Measurements from ENCODE around the gene IFNGR1.
A peak's percentile ranks its signal among the peaks of the same experiment; 100 is the strongest.

The IFNGR1 gene

GRCh38 chr6:137175868-137176245, 43.3 kb downstream of the IFNGR1 start:
- DNase-seq (ENCODE audit: low spot score): no peak

GRCh38 chr6:137175157-137175867, 43.9 kb downstream of the IFNGR1 start:
- no peak for DNase-seq (ENCODE audit: low spot score)

DNA sequence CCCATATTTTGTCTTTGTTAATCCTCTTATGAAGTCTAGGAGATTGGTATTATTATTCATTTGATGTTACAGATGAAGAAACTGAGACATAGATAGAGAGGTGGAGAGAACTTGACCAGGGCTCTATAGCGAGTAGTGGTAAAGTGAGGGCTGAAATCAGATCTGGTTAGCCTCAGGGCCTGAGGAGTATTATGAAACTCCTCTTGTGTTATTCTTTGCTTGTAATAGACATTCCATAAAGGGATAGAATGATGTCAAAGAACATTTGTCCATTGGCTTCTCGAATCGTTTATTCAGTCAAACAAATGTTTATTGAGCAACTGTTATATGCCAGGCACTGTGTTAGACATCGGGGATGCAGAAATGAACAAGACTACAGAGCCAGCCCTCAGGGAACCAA, 45.7 kb downstream of the IFNGR1 start, which contains the start of gene IL22RA2:
TSS of gene IL22RA2 (minus strand) at position 144 of the 400 bp plus-strand sequence. CDS start 11,895 bp downstream, outside the sequence.
- DNase-seq (ENCODE audit: low spot score): no peak

GRCh38 chr6:137172734-137173431, 46.3 kb downstream of the IFNGR1 start:
- DNase-seq (ENCODE audit: low spot score): no peak

DNA sequence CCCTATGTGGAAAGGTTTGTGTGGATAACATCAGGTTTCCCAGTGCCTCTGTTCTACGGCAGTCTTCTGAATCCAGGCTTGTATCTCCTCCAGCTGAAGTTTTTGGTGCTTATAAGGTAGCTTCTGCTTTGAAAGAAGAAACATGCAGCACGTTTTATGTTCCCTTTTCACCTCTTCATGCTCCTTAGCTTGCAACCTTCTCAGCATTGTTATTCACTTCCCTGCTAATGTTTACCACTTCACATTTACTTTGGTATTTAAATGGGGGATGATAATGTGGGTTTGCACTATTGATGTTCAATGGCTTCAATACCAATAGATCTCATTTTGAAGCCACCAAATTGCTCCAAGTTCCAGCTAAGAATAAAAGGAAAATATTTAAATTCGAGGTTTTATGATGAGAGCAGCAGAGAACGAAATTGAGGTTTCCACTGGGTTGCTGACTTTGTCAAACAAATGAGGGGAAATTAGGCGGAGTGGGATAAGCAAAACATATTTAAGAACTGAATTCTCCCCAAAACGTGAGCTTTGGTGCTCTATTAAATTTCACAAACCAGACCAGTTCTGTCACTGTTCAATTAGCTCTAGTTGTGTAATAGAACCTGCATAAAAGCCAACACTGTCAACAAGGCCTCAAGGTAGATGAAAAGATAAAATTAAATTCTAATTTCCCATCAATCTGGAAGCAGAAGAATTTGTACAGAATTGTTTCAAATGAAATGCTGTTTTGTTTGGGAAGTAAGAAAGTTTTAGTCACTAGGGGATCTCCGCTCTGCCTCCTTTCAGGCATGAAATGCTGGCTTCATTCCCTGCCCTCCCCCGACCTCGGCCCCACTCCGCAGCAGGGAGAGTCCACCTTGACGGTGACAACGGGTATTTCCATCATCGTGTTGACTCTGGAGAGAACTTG, 47.1 kb downstream of the IFNGR1 start:
- DNase-seq (ENCODE audit: low spot score): no peak

DNA sequence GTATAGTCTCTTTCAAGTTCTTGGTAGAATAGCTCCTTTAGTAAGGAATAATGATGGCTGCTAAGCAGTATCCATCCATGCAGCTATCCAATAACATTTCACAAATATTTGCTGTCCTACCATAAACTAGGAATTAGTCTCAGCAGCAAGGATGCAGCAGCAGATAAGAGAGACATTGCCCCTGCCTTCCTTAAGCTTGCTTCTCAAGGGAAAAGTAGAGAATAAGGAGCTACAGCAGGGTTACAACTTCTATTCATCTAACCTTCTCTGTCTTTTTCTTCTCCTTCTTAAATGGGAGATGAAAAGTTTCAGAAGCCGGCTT, 48.2 kb downstream of the IFNGR1 start:
- DNase-seq (ENCODE audit: low spot score): no peak

GRCh38 chr6:137170266-137171052, 48.7 kb downstream of the IFNGR1 start:
- no peak for DNase-seq (ENCODE audit: low spot score)

DNA sequence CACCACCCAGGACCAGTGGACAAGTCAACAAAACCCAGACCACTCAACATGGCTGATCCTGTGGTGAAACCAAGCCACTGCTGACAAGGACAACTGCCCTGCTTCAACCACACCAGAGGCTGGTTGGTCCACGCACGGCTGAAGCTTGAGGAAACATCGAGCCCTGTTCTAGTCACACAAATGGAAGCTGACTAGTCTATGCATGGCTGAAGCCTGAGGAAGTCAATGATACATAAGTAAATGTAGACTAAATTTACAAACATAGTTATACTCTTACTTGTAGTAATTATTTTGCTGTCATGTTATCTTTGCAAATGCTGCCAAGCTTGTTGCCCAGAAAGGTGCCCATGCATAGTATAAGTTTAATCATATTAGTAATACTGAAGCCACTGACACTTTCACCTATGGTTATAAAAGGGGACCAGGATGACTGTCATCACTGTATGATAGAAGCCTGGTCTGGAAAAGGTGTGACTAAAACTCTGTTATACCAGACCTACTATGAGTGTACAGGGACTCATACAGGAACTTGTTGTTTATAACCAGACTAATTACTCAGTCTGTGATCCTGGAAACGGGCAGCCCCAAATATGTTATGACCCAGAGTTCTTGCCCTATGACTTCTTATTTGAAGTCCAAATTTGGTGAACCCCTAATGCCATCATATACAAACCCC, 51.3 kb downstream of the IFNGR1 start:
- DNase-seq (ENCODE audit: low spot score): no peak

GRCh38 chr6:137166247-137167098, 52.7 kb downstream of the IFNGR1 start:
- DNase-seq (ENCODE audit: low spot score): no peak

GRCh38 chr6:137165375-137166246, 53.6 kb downstream of the IFNGR1 start:
- DNase-seq (ENCODE audit: low spot score): peak; percentile 22

GRCh38 chr6:137163732-137164318, 55.4 kb downstream of the IFNGR1 start:
- DNase-seq (ENCODE audit: low spot score): no peak

DNA sequence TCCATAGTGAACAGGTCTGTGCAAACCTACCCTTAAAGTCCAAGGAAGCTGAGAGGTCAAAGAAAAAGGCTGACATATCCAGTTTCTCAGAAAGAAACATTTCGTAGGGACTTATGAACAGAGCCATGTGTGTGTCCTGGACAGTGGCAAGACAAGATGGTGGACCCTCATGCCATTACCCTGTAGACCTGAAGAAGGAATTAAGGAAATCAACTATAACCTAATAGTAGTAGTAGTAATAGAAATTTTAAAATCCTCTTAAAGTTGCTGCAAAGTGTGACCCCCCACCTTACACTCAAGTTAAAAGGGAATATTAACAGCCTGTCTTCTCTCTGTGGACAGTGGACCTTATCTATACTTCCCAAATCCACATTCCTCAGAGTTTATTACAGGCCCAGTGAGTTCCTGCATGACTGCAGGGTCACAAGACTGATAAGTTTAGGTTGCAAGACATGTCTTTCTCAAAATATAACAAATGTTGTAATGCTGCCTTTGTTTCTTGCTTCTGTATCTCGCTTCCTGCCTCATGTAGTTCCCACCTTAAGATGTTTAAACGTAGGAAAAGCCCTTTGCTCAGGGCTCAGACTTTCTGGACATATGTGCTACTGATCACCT, 56.4 kb downstream of the IFNGR1 start:
- no peak for DNase-seq (ENCODE audit: low spot score)

GRCh38 chr6:137161949-137162348, 57.2 kb downstream of the IFNGR1 start:
- DNase-seq (ENCODE audit: low spot score): no peak

DNA sequence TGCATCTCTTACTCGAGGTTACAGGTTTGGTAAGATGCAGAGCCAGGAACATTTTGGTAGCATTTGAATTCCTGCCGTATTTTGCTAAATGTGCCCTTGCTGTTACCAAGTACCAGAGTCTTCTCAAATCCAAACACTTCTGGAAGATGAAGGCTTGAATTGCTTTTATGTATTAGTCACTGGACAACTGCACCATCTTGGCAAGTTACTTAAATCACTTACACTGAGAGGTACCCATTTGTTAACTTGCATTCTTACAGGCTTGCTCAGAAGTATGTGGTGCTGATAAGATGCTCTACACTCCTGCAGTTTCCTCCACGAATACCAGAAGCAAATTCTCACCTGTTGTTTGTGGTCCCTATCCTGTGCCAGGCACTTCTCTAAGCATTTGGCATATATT, 58.4 kb downstream of the IFNGR1 start:
- DNase-seq (ENCODE audit: low spot score): no peak

DNA sequence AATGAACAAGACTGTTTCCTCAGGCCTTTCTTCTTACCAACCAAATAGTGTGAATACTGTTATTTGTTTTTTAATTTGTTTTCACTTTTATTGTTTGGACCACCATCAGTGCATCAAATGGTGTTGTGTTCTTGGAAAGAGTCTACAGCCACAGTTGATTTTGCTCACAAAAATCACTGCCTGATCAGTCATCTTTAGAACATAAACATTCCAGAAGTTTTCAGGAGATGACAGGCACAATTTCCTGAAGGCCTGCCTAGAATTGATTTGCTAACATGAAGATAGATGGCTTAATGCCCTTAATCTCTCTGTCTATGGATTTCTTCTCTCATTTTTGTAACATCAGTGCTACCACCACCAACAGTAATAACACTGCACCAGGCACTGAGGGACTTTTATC, 59.3 kb downstream of the IFNGR1 start:
- no peak for DNase-seq (ENCODE audit: low spot score)

- no peak for DNase-seq (ENCODE audit: low spot score)
These were observed 61.6 kb downstream of the IFNGR1 start for GRCh38 chr6:137157601-137158000.

DNA sequence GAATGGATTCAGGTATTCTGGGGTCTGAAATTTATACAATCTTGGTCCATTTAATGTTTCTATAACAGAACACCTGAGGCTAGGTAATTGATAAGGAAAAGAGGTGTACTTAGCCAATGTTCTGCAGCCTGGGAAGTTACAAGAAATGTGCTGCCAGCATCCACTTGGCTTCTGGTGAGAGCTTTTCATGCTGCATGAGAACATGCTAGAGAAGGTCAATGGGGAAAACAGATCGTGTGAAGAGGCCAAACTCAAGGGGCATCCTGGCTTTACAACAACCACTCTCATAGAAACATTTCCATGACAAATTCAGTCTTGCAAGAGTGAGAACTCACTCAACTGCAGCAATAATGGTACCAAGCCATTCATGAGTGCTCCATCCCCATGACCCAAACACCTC, 62.5 kb downstream of the IFNGR1 start:
- DNase-seq (ENCODE audit: low spot score): no peak

DNA sequence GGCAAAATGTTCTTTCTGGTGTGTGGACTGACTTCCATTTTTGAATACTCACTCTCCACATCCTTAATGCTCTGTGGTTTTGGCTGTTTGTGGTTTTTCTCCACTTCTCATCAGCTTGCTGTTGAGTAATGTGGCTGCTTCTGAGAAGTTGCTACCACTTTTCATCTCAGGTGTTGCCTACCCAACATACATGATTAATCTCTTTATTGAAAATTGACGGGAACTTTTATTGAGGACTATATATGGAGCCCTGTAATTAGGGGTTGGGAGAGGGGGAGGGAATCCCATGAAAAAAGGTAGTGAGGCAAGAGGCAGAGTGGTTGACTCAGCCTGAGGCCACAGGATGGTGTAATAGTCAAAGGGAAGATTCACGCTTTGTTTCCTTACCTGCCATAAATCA, 63.4 kb downstream of the IFNGR1 start:
- no peak for DNase-seq (ENCODE audit: low spot score)

DNA sequence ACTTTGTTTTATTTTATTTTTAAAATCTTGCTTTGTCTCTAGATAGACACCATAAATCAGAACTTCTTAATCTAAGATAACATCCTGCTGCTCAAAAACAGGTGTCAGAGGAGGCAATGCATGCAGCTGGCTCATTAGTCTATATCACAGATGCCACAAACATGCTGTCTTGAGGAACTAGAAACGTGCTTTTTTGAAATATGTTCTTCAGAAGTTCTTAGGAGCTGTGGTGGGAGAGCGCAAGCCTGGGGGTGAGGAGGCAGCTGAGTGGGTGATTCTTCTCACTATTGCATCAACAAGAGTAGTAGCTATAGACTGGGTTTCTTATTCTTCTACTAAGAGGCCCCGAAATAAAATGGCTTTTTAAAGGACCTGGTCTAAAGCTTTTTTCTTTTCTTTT, 69.1 kb downstream of the IFNGR1 start:
- DNase-seq (ENCODE audit: low spot score): no peak
